Keratinocyte (primary cell): Measurements from ENCODE around the gene PTPA. TPM values are rescaled to one million over a fixed set of nuclear protein-coding genes. Genes with fewer than 3 reads are reported as not detected.

ENCODE experiments used
- DNase-seq: peaks from one replicate; pipeline ENCODE4 v3.0.0-alpha.2; 2011; ENCODE audit warnings: low read depth, missing footprints, low spot score
- FAIRE-seq: peaks from 2 replicates; lab custom pipeline; 2011; peaks lifted over from hg19 to GRCh38; lab: Jason Lieb, UNC
- H2AFZ ChIP-seq: 2 replicates; pipeline ENCODE4 v1.6.0; 2012; ENCODE audit warnings: low read length, control low read depth, inconsistent platforms; ENCODE audit not compliant: control insufficient read depth
- H3K27ac ChIP-seq: 2 replicates; pipeline ENCODE4 v1.5.1; 2011; ENCODE audit warnings: low read length; ENCODE audit not compliant: control insufficient read depth, insufficient read depth
- H3K27me3 ChIP-seq: 3 replicates; pipeline ENCODE4 v1.6.0; 2011; ENCODE audit warnings: low read length; ENCODE audit not compliant: control insufficient read depth, insufficient read depth; ENCODE audit errors: extremely low read depth
- H3K36me3 ChIP-seq, 2 experiments: 2 replicates in 1 of 2; 3 replicates in 1 of 2; pipeline ENCODE4 v1.5.1; 2011; ENCODE audit warnings: low read length in 2 of 2, mild to moderate bottlenecking in 1 of 2; ENCODE audit not compliant: control insufficient read depth in 2 of 2, insufficient read depth in 2 of 2; ENCODE audit errors: extremely low read depth in 1 of 2
- H3K4me1 ChIP-seq: 3 replicates; pipeline ENCODE4 v1.5.1; 2011; ENCODE audit warnings: low read length; ENCODE audit not compliant: control insufficient read depth, insufficient read depth; ENCODE audit errors: extremely low read depth
- H3K4me2 ChIP-seq: 3 replicates; pipeline ENCODE4 v1.6.0; 2011; ENCODE audit warnings: low read depth, low read length; ENCODE audit not compliant: control insufficient read depth, insufficient read depth; ENCODE audit errors: extremely low read depth
- H3K4me3 ChIP-seq, 3 experiments: fragments of 200-600 bp in 1 of 3; sonication (generic) in 1 of 3; 2 replicates in 2 of 3; 3 replicates in 1 of 3; pipeline ENCODE4 v1.5.1; 2011 to 2016; ENCODE audit warnings: low read length in 3 of 3, mild to moderate bottlenecking in 3 of 3, control low read depth in 2 of 3, inconsistent platforms in 1 of 3, low read depth in 1 of 3, mixed read lengths in 1 of 3, mixed run types in 1 of 3, moderate library complexity in 1 of 3; ENCODE audit not compliant: control insufficient read depth in 2 of 3, insufficient read depth in 2 of 3; ENCODE audit errors: extremely low read depth in 1 of 3
- H3K79me2 ChIP-seq: 2 replicates; pipeline ENCODE4 v1.6.0; 2012; ENCODE audit warnings: low read length; ENCODE audit not compliant: control insufficient read depth, insufficient read depth
- H3K9ac ChIP-seq: 3 replicates; pipeline ENCODE4 v1.6.0; 2011; ENCODE audit warnings: low read length; ENCODE audit not compliant: control insufficient read depth, insufficient read depth; ENCODE audit errors: extremely low read depth
- H3K9me1 ChIP-seq: 3 replicates; pipeline ENCODE4 v1.6.0; 2011; ENCODE audit warnings: low read length; ENCODE audit not compliant: control insufficient read depth, insufficient read depth; ENCODE audit errors: extremely low read depth
- H3K9me3 ChIP-seq: 2 replicates; pipeline ENCODE4 v1.5.1; 2012; ENCODE audit warnings: low read depth, low read length; ENCODE audit not compliant: control insufficient read depth
- H4K20me1 ChIP-seq: 3 replicates; pipeline ENCODE4 v1.6.0; 2011; ENCODE audit warnings: low read length; ENCODE audit not compliant: control insufficient read depth, insufficient read depth; ENCODE audit errors: extremely low read depth
- CTCF ChIP-seq, 3 experiments: IDR thresholded peaks in 1 of 3; conservative IDR thresholded peaks in 1 of 3; optimal IDR thresholded peaks in 1 of 3; 2 replicates in 2 of 3; 3 replicates in 1 of 3; pipeline versions ENCODE3 to v1.5.1; 2011; ENCODE audit warnings: low read length in 3 of 3, mild to moderate bottlenecking in 3 of 3, moderate library complexity in 2 of 3, control low read depth in 1 of 3, inconsistent platforms in 1 of 3; ENCODE audit not compliant: insufficient read depth in 2 of 3; ENCODE audit errors: extremely low read depth in 1 of 3
- EZH2 ChIP-seq: IDR thresholded peaks from one replicate; pipeline ENCODE4 v1.6.1; 2012; ENCODE audit warnings: inconsistent platforms, mild to moderate bottlenecking, low read length, moderate library complexity
- dilution Hi-C: fragments of 300-500 bp; cut with MboI; formaldehyde crosslinking; loops from one replicate; pipeline ENCODE4 v1.7.0; 2020; ENCODE audit warnings: low sequenced_read_pairs; ENCODE audit not compliant: extremely low pct_ligation_motif_present
- polyA plus RNA-seq, 5 experiments: library from polyadenylated mRNA; depleted of rRNA in 3 of 5; stranded (reverse) in 3 of 5; stranded (forward) in 1 of 5; unstranded in 1 of 5; fragments of >200 nt; gene quantifications; 1 replicate in 1 of 5; 2 replicates in 3 of 5; 3 replicates in 1 of 5; pipeline versions ENCODE4 v1.2.1 to v1.2.3, GENCODE V29; 2011 to 2012; ENCODE audit warnings: missing spikeins in 2 of 5, low read depth in 1 of 5, low replicate concordance in 1 of 5

The PTPA gene
- polyA plus RNA-seq, 1 donor (not counting 4 experiments of a cell fraction or from before 2014, with no cell fraction given) = 98.0 TPM

DNA sequence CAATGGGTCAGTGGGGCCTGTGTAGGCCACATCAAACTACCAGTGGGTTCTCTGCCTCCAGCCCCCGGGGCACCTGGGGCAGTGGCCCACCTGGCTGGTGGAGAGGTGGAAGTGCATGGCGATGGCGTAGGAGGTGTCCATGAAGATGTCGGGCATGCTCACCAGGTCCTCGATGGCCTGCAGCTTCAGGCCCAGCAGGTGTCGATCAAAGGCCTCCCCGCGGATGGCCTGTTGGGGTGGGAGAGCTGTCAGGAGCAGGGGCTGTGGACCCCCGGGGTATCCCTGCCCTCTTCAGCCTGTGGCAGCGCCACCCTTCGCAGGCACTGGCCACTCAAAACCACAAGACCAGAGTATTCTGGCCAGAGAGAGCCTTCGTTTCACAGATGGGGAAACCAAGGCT lies 15.3 kb upstream of the PTPA start:
- Histone ChIP-seq H3K9me3 (no peaks in the 10 kb centered on the region), H3K4me1 (peaks cover 7% of the 10 kb centered on the region), H3K36me3 (peaks cover 0 to 2% of the 10 kb centered on the region in 2 experiments), H3K9ac (no peak overlapping the region), H4K20me1 (no peaks in the 10 kb centered on the region), H3K27ac (no peak overlapping the region), H3K9me1 (no peaks in the 10 kb centered on the region), H3K27me3 (no peaks in the 10 kb centered on the region), H3K4me2 (no peak overlapping the region), H2AFZ (no peak overlapping the region), H3K4me3 (no peak overlapping the region), H3K79me2 (no peaks in the 10 kb centered on the region)
- DNase-seq (no peak), FAIRE-seq (no peak)
- dilution Hi-C loops = no loop called here
- TF ChIP-seq EZH2 (no peak), CTCF (optimal IDR thresholded peaks at IDR 0.05 in 1 of 3, IDR thresholded peaks at IDR 0.05 in 1 of 3, conservative IDR thresholded peaks at IDR 0.05 in 1 of 3; ENCODE audit: extremely low read depth in 1 of 3, insufficient read depth in 2 of 3, low read length in 3 of 3) (no peak)

DNA sequence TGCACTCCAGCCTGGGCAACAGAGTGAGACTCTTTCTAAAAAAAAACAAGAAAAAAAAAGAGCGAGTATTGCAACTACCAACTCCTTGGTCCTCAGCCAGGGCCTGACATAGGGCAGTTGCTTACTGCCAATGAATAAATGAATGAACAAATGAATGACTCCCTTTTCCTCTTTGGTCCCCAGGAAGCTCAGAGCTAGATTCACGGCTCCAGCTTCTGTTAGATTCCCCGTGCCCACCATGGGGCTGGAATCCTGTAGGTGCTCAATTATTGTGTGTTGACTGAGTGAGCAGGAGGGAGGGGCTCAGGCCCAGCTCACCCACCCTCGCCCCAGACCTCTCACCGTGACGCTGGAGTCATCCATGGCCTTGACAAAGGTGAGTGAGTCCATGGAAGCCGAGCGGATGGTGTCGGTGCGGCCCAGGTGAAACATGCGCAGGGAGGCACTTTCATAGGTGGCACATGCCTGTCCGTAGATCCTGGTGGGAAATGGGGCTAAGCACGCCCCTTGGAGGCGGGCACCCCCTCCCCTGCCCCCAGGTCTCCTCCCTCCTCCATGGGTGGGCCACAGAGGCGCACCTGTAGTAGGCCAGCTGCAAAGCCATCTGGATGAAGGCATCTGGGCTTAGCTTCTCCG lies 13.4 kb upstream of the PTPA start:
- Histone ChIP-seq H3K27me3 (no peaks in the 10 kb centered on the region), H2AFZ (no peak overlapping the region), H3K4me2 (no peak overlapping the region), H3K79me2 (no peaks in the 10 kb centered on the region), H3K36me3 (peaks cover 0 to 2% of the 10 kb centered on the region in 2 experiments), H3K4me1 (peaks cover 4% of the 10 kb centered on the region), H3K4me3 (no peak overlapping the region), H3K9me3 (no peaks in the 10 kb centered on the region), H3K27ac (no peak overlapping the region), H3K9me1 (no peaks in the 10 kb centered on the region), H3K9ac (no peak overlapping the region), H4K20me1 (no peaks in the 10 kb centered on the region)
- no peak for TF ChIP-seq EZH2
- DNase-seq (no peak), FAIRE-seq (no peak)
- dilution Hi-C loops = no loop called here

- Histone ChIP-seq H3K9ac (no peak overlapping the region), H3K9me3 (no peaks in the 10 kb centered on the region), H2AFZ (no peak overlapping the region), H4K20me1 (no peaks in the 10 kb centered on the region), H3K27me3 (no peaks in the 10 kb centered on the region), H3K27ac (no peak overlapping the region), H3K9me1 (no peaks in the 10 kb centered on the region), H3K4me3 (no peak overlapping the region), H3K36me3 (peaks cover 0 to 2% of the 10 kb centered on the region in 2 experiments), H3K4me2 (no peak overlapping the region), H3K4me1 (peaks cover 9% of the 10 kb centered on the region), H3K79me2 (no peaks in the 10 kb centered on the region)
- dilution Hi-C loops = no loop called here
- no peak for TF ChIP-seq EZH2
- no peak for TF ChIP-seq CTCF (optimal IDR thresholded peaks at IDR 0.05 in 1 of 3, IDR thresholded peaks at IDR 0.05 in 1 of 3, conservative IDR thresholded peaks at IDR 0.05 in 1 of 3; ENCODE audit: extremely low read depth in 1 of 3, insufficient read depth in 2 of 3, low read length in 3 of 3)
- DNase-seq = no peak
- no peak for FAIRE-seq
These were observed 12.9 kb upstream of the PTPA start for GRCh38 chr9:129098328-129098727.
